IMR-90 (cell line): ENCODE results near the gene SHISA6.

ENCODE experiments used
- CHD1 ChIP-seq: IDR thresholded peaks from 2 replicates; pipeline ENCODE4 v1.6.1; 2012; ENCODE audit warnings: low read depth, low read length, improper control_type of control experiment
- CTCF ChIP-seq: conservative IDR thresholded peaks from 2 replicates; pipeline ENCODE4 v1.5.1; 2012; ENCODE audit warnings: mild to moderate bottlenecking, low read depth, low read length, improper control_type of control experiment
- MAFK ChIP-seq: IDR thresholded peaks from 2 replicates; pipeline ENCODE4 v1.6.1; 2012; ENCODE audit warnings: low read depth, low read length, improper control_type of control experiment
- POLR2A ChIP-seq: IDR thresholded peaks from 2 replicates; pipeline ENCODE4 v1.6.1; 2012; ENCODE audit warnings: mild to moderate bottlenecking, low read depth, low read length

- TF ChIP-seq MAFK (no peak), CTCF (no peak), POLR2A (no peak), CHD1 (no peak)
Observed at GRCh38 chr17:11303773-11304394, 62.9 kb downstream of the SHISA6 start.
